Endodermal cell (in vitro differentiated cells): ENCODE data around the gene GP2. TPM values are rescaled to one million over a fixed set of nuclear protein-coding genes. Genes with fewer than 3 reads are reported as not detected.

Experiments
- DNase-seq: peaks from one replicate; pipeline ENCODE4 v3.0.0-alpha.2; 2017
- H3K27ac ChIP-seq: 2 replicates; pipeline ENCODE4 v1.5.1; 2013; ENCODE audit warnings: mild to moderate bottlenecking, low read depth, low read length, moderate library complexity
- H3K27me3 ChIP-seq: 2 replicates; pipeline ENCODE4 v1.6.1; 2013; ENCODE audit warnings: mild to moderate bottlenecking, low read length, moderate library complexity; ENCODE audit not compliant: insufficient read depth, control insufficient read depth, poor library complexity, severe bottlenecking
- H3K36me3 ChIP-seq: 2 replicates; pipeline ENCODE4 v1.7.0; 2013; ENCODE audit warnings: mild to moderate bottlenecking, low read length, moderate library complexity; ENCODE audit not compliant: control insufficient read depth, insufficient read depth
- H3K4me1 ChIP-seq: one replicate; pipeline ENCODE4 v1.7.0; 2013; ENCODE audit warnings: low read length; ENCODE audit not compliant: control insufficient read depth, insufficient read depth
- H3K4me3 ChIP-seq: 2 replicates; pipeline ENCODE4 v1.5.1; 2013; ENCODE audit warnings: mild to moderate bottlenecking, low read length, moderate library complexity
- H3K9ac ChIP-seq: 2 replicates; pipeline ENCODE4 v1.6.1; 2013; ENCODE audit warnings: mild to moderate bottlenecking, low read length, moderate library complexity; ENCODE audit not compliant: poor library complexity, severe bottlenecking; ENCODE audit errors: extremely low read depth
- H3K9me3 ChIP-seq: 2 replicates; pipeline ENCODE4 v1.6.1; 2013; ENCODE audit warnings: mild to moderate bottlenecking, low read length, moderate library complexity; ENCODE audit not compliant: control insufficient read depth
- H3K27ac Mint-ChIP-seq: 2 replicates; pipeline ENCODE4 v1.8.0; 2020; ENCODE audit warnings: mixed read lengths
- H3K27me3 Mint-ChIP-seq: 2 replicates; pipeline ENCODE4 v1.8.0; 2021; ENCODE audit warnings: mild to moderate bottlenecking, mixed read lengths; ENCODE audit not compliant: insufficient read depth
- H3K36me3 Mint-ChIP-seq: 2 replicates; pipeline ENCODE4 v1.8.0; 2020; ENCODE audit warnings: low read depth, mixed read lengths
- H3K4me1 Mint-ChIP-seq: 2 replicates; pipeline ENCODE4 v1.8.0; 2020; ENCODE audit warnings: mixed read lengths
- H3K4me3 Mint-ChIP-seq: 2 replicates; pipeline ENCODE4 v1.8.0; 2020; ENCODE audit warnings: mild to moderate bottlenecking, moderate library complexity, mixed read lengths
- H3K9me3 Mint-ChIP-seq: 2 replicates; pipeline ENCODE4 v1.8.0; 2020; ENCODE audit warnings: mild to moderate bottlenecking, mixed read lengths
- CTCF ChIP-seq: fragments of 200-600 bp; sonication (generic); conservative IDR thresholded peaks from 2 replicates; pipeline ENCODE4 v1.5.0; 2021; ENCODE audit warnings: antibody characterized with exemption, mild to moderate bottlenecking
- WGBS, 2 experiments: methylation state at CpG; one replicate each; pipeline versions ENCODE4 v1.1.5 to v1.1.7; 2013; ENCODE audit warnings: missing lambda C conversion rate in 2 of 2, mixed read lengths in 1 of 2; ENCODE audit not compliant: insufficient coverage in 1 of 2, insufficient read length in 1 of 2; 5-methylcytosine and 5-hydroxymethylcytosine counted together
- total RNA-seq, 2 donors: library from RNA; stranded (reverse); fragmentation: NEBNext Ultra II Directional in 1 of 2; extraction: Animal tissue kit (Norgen Biotek cat#: 25700) in 1 of 2; gene quantifications; 2 replicates in 1 of 2; 3 replicates in 1 of 2; pipeline ENCODE4 v1.2.1, GENCODE V29; 2021

GP2 gene
- total RNA-seq, 2 donors from 2014 or later, result not detected

- Mint-ChIP-seq H3K4me3 (no peak overlapping the region), H3K27ac (no peak overlapping the region), H3K36me3 (no peaks in the 10 kb centered on the region), H3K27me3 (no peaks in the 10 kb centered on the region), H3K9me3 (no peaks in the 10 kb centered on the region), H3K4me1 (no peaks in the 10 kb centered on the region)
- Histone ChIP-seq H3K9ac (no peak overlapping the region), H3K4me1 (no peaks in the 10 kb centered on the region), H3K27ac (no peak overlapping the region), H3K27me3 (peaks cover 8% of the 10 kb centered on the region), H3K4me3 (no peak overlapping the region), H3K36me3 (no peaks in the 10 kb centered on the region), H3K9me3 (no peaks in the 10 kb centered on the region)
- TF ChIP-seq CTCF, result no peak
- 86 to 95% methylated on average over 2 to 4 of the region's 4 CpGs for WGBS, 2 experiments
- DNase-seq, result no peak
These were observed 19.0 kb downstream of the GP2 start for GRCh38 chr16:20308266-20308665.

GRCh38 chr16:20307791-20308190 lies 19.5 kb downstream of the GP2 start:
- DNase-seq, result no peak
- Mint-ChIP-seq H3K4me3 (no peak overlapping the region), H3K4me1 (no peaks in the 10 kb centered on the region), H3K27me3 (no peaks in the 10 kb centered on the region), H3K36me3 (no peaks in the 10 kb centered on the region), H3K9me3 (no peaks in the 10 kb centered on the region), H3K27ac (no peak overlapping the region)
- H3K9me3 ChIP-seq, result no peaks in the 10 kb centered on the region
- H3K9ac ChIP-seq, result no peak overlapping the region
- H3K4me3 ChIP-seq, result no peak overlapping the region
- no peaks in the 10 kb centered on the region for H3K4me1 ChIP-seq
- no peak overlapping the region for H3K27ac ChIP-seq
- peaks cover 8% of the 10 kb centered on the region for H3K27me3 ChIP-seq
- H3K36me3 ChIP-seq, result no peaks in the 10 kb centered on the region
- no peak for TF ChIP-seq CTCF
- 86 to 92% methylated on average over 5 to 6 of the region's 7 CpGs for WGBS, 2 experiments

GRCh38 chr16:20307240-20307671 lies 20.1 kb downstream of the GP2 start:
- no peak for TF ChIP-seq CTCF
- H3K4me1 ChIP-seq, result no peaks in the 10 kb centered on the region
- no peaks in the 10 kb centered on the region for H3K4me1 Mint-ChIP-seq
- 67 to 87% methylated on average over 1 of the region's 1 CpG for WGBS, 2 experiments
- no peaks in the 10 kb centered on the region for H3K27me3 Mint-ChIP-seq
- no peak overlapping the region for H3K27ac Mint-ChIP-seq
- H3K36me3 Mint-ChIP-seq, result no peaks in the 10 kb centered on the region
- no peaks in the 10 kb centered on the region for H3K9me3 Mint-ChIP-seq
- H3K4me3 ChIP-seq, result no peak overlapping the region
- no peaks in the 10 kb centered on the region for H3K9me3 ChIP-seq
- H3K9ac ChIP-seq, result no peak overlapping the region
- no peak overlapping the region for H3K4me3 Mint-ChIP-seq
- H3K36me3 ChIP-seq, result no peaks in the 10 kb centered on the region
- peaks cover 8% of the 10 kb centered on the region for H3K27me3 ChIP-seq
- no peak overlapping the region for H3K27ac ChIP-seq
- DNase-seq, result no peak
